HT1080 (cell line): ENCODE results near the gene L3MBTL1. TPM values are rescaled to one million over a fixed set of nuclear protein-coding genes. Genes with fewer than 3 reads are reported as not detected.

ENCODE experiments used
- DNase-seq: peaks from one replicate; pipeline ENCODE4 v3.0.0-alpha.2; 2015; ENCODE audit warnings: low read depth
- total RNA-seq: library from RNA; depleted of rRNA; stranded (reverse); fragments of >200 nt; shearing (Covaris generic); gene quantifications from 2 replicates; pipeline ENCODE4 v1.2.3, GENCODE V29; 2014

The L3MBTL1 gene
- total RNA-seq, 1 experiment from 2014 or later = not detected

DNA sequence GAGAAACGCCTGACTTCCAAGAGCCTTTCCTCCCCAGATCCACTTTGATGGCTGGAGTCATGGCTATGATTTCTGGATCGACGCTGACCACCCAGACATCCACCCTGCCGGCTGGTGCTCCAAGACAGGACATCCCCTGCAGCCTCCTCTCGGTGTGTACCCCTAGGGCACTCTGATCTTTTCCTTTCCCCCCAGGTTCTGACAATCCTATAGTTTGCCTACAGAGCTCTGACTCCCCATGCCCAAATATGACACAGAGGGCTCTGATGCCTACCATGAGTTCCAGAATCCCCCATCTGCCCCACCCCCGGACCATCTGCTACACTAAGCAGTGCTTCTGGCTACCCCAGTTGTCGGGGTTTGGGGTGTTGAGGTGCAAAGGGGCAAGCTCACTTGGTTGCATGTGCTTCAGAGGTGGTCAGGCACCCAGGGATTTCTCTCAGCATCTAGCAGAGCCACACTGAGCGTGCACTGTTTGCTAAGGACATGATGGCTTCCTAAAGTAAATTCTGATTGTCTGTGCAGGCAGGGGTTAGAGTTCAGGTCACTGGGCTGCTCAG, 27.4 kb downstream of the L3MBTL1 start:
- DNase-seq = no peak

DNA sequence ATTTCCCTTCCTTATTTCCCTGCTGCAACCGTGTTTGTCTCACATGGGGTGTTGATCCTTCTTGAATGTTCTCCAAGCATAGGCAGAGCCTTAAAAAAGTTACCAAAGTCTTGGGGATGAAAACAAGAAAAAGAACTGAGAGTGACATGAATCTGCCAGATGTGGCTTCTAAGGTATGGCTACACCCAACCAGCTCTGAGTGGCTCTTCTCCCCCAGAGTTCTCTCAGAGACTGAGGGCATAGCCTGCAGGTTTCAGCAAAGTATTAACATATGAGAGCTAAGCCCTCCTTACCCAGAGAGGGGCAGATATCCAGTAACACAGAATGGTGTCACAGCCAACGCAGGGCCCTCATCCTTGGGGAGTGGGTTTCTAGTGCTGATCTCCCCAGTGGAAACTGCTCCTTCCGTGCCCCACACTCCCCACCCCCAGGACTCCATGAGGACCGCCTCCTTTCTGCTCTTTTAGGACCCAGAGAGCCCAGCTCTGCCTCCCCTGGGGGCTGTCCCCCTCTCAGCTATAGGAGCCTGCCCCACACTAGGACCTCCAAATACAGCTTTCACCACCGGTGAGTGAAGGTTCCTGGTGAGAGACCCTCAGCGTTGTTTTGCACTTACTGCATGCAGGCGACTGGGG, 28.0 kb downstream of the L3MBTL1 start:
- no peak for DNase-seq

DNA sequence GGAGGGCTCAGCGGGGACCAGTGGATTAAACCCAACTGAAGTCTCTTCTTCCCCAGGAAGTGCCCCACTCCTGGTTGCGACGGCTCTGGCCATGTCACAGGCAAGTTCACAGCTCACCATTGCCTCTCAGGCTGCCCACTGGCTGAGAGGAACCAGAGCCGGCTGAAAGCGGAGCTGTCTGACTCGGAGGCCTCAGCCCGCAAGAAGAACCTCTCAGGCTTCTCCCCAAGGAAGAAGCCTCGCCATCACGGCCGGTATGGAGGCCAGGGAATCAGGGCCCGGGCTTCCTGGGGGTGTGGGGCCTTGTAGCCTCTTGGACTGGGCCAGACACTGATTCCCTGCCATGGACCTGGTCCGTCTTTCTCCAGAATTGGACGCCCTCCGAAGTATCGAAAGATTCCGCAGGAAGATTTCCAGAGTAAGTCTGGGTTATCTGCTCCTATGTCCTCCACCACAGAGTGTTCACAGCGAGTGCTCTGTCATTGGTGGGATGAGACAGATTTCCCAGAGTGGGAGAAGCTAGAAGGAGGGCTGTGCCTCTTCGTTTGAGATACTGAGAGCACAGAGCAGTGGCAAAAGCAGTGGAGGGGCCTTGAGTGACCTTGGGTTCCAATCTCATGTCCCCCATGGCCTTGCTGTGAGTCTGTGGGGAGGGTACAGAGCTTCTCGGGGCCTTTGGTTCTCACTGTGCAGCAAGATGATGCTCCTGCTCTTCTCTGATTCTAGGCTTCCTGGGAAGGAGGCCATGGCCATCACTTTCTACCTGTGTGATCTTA, 28.7 kb downstream of the L3MBTL1 start:
- DNase-seq = no peak

DNA sequence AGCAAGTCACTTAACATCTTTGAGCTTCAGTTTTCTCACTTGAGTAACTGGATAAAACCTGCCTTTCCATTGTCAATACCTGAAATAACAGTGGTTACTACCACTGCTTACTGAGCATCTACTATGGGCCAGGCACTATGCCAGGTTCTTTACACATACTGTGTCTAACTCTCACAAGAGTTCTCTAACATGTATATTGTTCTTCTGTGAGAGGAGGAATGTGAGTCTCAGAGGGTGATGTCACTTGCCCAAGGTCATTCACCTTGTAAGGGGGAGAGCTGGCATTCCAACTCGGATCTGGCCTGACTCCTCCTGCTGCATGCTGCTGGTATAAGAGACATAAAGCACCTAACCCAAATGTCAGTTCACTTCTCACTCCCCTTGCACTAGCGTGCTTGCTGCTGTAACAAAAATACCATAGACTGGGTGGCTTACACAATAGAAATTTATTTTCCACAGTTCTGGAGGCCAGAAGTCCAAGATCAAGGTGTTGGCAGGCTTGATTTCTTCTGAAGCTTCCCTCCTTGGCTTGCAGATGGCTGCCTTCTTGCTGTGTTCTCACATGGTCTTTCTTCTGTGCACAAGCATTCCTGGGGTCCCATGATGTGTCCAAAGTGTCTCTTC, 29.4 kb downstream of the L3MBTL1 start:
- no peak for DNase-seq

DNA sequence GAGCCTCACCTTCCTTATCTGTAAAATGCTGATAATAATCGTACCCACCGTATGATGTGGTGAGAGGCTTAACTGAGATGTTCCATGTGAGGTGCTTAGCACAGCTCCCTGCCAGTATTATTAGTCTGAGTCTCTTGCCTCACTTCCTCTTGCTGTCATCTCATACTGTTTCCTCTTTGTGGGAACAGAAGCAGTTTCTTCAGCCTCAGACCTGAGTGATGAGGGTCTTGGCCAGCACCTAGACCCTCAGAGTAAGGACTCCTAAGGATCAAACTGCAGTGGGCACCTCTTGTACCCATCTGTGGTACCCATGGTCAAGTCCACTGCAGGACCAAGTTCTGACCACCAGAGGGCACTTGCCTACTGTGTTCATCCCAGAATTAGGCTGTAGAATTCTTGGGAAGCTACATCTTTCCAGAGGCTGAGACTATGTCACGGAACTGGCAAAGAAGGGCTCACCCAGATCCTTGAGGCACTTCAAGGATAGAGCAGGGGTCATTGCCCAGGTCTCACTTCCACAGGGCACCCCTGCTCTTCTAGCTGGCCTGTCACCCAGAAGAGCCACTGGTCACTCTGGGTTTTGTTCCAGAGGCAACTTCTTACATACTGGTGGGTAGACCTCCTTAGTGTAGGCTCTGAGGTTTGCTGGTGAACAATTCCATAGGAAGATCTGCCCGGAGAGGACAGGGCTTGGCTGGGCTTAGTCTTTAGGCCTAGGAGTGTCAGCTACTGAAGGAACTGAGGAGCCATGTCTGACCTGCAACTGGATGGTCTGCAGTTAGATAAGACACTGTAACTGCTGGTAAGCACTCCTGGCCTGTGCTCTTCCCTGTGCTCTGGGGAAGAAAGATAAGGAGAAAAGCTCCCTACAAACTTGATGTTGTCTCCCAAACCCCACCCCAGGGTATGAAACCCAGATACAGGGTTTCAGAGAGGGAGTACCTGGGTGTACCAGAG, 30.7 kb downstream of the L3MBTL1 start:
- no peak for DNase-seq

DNA sequence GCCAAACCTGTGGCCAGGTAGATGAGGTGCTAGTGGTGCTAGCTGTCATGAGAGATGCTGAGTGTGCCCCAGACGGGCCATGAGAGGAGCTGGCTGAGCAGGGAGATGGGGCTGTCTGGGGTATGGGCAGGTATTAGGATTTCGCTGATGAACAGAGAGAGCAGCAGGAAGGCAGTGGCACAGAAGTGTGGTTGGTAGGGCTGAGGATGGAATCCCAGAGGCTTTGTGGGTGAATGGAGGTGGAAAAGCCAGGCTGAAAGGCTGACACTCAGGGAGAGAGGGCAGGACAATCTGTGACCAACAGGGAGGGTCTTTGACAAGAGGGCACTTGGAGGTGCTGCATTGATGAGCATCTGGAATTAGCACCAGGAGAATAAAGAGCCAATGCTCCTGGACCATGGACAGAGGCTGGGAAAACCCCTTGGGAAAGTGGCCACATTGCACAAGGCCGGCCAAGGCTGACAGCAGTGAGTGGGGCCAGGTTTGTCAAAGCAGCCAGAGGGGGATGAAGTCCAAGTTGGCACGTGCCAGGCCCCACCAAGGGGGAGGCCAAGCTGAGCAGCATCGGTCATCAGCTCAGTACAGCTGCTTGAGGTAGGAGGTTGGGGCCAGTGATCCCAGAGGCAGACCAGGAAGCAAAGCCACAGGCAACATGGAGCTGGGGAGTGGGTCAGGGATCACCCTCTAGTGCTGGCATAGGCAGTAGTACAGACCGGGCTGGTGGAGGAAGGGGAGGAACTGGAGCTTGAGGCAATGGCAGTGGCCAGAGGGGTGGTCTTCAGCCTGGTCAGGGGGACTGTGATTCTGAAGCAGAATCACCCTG, 31.6 kb downstream of the L3MBTL1 start:
- no peak for DNase-seq

DNA sequence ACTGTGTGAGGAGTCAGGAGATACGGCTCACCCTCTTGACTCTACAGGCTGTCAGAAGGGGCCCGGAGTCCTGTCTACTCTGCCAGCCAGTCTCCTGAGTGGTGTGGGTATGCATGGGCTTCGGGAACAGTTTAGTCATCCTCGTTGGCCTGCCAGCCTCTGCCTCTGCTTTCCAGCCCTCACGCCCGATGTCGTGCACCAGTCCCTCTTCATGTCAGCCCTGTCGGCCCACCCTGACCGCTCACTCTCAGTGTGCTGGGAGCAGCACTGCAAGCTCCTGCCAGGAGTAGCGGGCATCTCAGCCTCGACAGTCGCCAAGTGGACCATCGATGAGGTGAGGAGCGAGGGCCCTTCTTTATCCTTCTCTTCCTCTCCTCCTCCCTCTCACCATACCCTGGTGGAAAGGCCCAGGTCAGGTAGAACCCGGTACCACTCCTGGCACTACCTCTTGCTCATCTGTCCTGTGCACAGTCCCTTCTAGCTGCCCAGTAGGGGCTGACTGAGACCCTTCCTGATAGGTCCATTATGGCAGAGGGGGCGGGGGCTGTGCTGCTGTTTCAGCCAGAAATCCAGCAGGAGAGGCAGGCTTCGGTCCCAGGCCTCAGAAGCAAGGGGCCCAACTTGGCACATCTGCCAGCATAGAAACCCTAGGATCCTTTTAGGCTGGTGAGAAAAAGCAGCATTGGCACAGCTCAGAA, 32.6 kb downstream of the L3MBTL1 start:
- DNase-seq = no peak

DNA sequence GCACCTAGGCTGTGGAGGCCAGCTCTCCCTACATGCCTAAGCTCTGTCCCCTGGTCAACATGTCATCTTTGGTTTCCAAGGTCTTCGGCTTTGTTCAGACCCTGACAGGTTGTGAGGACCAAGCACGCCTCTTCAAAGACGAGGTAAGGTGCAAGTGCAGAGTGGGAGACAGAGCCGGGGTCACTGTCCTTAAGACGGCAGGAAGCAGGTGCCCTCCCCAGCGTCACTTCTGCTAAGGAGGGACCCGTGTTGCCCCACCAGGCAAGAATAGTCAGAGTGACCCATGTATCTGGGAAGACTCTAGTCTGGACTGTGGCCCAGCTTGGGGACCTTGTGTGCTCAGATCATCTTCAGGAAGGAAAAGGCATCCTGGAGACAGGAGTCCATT, 33.2 kb downstream of the L3MBTL1 start:
- no peak for DNase-seq

DNA sequence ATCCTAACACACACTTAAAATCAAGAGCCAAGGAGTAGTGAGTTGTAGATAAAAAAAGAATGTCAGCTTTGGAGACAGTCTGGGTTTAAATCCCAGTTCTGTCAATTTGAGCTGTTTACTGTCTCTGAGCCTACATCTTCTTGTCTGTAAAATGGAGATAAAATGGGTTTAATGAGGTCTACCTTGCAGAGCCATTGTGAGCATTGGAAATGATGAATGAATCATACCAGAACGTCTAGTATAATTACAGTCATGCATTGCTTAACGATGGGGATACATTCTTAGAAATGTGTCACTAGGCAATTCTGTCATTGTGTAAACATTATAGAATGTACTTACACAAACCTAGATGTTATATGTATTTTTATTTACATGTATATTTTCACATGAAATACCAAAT, 33.7 kb downstream of the L3MBTL1 start:
- no peak for DNase-seq

DNA sequence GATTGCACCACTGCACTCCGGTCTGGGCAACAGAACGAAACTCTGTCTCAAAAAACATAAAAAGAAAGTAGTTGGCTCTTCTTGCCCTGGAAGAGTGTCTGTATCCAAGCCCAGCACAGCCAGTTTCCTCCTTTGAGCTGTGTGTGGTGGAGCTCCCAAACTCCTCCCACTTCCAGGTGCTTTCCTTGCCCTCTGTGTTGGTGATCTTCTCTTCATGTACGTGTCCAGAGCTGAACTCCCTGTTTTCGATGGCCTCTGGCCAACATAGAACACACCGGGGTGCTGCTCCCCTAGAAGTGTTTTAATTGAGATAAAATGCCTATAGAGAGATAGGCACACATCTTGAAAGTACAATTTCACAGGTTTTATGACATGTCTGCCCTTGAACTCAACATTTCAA, 34.7 kb downstream of the L3MBTL1 start:
- no peak for DNase-seq

DNA sequence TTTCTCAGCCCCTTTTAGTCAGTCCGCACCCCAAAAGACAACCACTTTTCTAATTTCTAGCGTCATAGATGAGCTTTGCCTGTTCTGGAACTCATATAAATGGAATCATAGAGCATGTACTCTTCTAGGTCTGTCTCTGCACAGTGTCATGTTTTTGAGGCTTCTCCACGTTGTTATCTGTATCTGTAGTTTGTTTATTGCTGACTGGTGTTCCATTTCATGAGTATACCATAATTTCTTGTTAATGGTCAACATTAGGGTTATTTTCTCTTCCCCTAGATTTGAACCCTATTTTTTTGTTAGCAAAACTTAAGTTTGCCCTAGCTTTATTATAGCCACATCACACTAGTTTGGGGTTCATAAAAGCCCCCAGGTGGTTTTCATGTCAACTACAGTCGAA, 35.2 kb downstream of the L3MBTL1 start:
- no peak for DNase-seq

DNA sequence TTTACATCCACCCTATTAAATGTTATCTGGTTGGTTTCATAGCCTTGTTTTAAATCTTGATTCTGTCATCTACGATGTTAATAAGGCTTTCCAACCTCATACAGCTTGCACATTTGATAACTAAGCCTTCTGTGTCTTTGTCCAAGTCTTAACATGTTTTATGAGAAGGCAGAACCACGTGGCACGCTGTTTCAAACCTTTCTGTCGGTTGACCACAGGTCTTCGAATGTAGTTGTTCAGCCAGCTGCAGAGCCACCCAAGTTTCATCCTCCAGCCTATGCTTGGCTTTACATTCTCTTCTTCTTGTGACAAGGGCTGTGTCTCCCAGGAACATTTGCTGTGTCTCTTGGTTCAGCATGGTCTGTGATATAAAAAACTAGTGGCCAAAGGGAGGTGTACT, 35.6 kb downstream of the L3MBTL1 start:
- DNase-seq = no peak

DNA sequence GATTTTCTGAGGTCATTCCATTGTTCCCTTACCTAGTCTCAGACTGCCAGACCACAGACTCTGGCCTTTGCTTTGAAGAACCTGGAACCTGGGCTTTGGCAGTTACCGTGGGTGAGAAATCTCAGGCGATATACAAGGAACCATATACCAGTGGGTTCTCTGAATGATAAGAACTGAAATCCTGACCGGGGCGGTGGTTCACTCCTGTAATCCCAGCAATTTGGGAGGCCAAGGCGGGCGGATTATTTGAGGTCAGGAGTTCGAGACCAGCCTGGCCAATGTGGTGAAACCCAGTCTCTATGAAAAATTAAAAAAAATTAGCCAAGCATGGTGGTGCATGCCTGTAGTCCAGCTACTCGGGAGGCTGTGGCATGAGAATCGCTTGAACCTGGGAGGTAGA, 37.0 kb downstream of the L3MBTL1 start:
- no peak for DNase-seq

DNA sequence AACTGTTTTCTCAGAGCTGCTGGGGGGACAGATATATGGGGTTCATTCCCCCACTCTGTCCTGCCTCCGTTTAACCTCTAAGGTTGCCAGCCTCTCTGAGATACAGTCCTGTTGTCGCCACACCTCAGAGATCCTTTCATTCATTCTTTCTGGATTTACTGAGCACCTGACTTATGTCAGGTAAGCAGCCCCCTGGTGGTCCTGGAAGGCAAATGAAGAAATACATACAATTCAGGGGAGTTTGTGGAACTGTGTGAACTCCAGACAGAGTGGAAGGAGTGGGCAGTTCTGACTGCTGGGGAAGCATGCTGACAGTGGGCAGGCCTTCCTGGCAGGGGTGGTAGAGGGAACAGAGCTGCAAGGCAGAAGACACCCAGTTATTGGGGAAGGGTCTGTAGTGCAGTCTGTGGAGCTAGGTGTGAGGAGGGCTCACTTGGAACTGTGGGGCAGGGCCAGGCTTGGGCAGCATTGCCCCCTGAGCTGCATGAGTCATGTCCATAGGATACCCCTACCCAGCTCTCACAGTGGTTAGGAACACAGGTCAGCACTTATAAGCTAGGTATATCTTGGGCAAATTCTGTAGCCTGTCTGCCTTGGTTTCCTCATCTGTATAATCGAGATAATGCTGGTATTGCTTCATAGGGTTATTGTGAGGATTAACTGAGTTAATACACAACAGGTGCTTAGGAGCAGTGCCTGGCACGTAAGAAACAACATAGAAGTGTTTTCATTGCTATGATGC, 38.5 kb downstream of the L3MBTL1 start:
- no peak for DNase-seq

DNA sequence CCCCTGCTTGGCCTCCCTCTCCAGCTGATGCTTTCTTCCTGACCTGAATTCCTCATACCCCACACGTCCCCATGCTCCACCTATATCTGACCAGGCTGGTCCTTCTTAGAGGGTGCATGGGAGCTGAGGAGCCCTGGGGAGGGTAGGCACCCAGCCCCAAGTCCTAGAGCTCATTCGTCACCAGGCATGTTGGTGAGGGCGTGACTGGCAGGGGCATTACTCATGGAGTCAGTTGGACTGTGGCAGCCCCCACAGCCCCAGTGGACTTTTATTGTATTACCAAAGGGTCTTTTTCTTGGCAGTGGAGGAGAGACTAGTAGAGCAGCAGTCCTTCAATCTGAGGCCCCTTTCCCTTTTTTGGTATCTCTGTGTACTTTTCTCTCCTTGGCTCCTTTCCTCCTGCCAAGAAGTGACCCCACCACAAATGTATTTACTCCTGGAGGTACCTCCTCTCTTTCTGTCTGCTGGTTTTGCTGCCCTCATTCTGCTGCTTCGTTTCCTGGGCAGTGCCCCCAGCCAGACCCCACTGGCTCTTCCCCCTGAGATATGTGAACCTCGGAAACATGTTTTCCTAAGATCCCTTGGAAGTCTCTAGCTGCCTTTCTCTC, 40.9 kb downstream of the L3MBTL1 start:
- DNase-seq = no peak

DNA sequence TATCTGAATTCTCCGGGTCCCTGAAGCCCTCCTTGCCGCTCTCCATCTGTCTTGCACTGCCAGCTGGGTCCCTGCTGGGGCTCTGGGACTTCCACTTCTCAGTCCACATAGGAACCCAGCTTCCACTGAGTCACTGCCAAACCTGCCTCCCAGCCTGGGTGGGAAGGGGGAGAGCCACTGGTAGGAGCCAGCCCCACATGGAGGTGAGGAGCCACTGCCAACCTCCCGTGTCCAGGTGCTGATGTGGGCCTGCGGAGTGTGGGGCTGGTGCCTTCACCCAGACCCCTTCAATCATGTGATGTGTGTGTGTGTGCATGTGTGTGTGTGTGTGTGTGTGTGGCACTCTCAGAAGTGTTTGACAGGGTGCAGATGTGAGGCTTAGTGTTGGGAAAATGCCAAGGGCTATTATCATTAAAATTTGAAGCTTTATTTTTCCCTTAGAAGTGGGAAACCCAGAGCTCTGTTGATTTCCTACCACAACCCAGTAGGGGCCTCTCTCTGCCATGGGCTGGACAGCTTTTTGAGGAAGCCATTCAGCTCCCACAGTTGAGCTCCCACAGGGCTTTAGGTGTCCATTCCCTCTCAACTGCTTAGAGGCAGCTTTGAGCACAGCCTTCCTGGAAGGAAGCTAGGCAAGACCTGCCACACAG, 42.0 kb downstream of the L3MBTL1 start:
- no peak for DNase-seq

DNA sequence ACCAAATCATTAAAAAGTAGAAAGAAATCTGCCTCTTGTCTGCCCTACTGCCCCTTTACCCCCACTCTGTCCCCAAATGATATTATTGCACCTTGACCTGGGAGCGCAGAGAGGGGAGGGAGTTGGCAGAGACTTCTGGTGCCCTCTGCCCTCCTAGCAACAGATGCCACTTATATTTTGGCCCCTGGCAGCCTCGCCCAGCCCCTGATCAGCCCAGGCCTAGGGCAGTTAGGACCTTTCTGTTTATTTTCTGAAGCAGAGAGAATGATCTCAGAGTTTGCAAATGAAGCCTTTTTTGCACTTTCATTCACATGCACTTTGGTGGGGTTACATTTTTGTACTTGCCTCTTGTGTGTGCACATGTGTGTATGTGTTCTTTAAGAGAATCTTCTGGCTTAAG, 43.0 kb downstream of the L3MBTL1 start:
- no peak for DNase-seq

DNA sequence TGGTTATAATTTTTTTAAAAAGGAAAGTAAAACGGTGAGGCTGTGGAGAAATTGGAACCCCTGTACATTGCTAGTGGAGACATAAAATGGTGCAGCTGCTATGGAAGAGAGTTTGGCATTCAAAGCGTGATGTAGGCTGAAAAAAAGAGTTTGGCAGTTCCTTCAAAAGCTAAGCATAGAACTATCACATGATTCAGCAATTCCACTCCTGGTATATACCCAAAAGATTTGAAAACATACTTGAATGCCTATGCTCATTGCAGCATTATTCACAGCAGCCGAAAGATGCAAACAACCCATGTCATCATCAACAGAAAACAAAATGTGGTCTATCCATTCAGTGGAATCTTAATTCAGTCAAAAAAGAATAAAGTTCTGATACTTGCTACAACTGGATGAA, 46.9 kb downstream of the L3MBTL1 start:
- no peak for DNase-seq
